Caco-2 (cell line): ENCODE data around the gene CALCOCO1. TPM values are rescaled to one million over a fixed set of nuclear protein-coding genes. Genes with fewer than 3 reads are reported as not detected.
A peak's percentile ranks its signal among the peaks of the same experiment; 100 is the strongest.

Source experiments
- BruUV-seq: library from RNA; stranded (reverse); fragments of 400-500 nt; replicated peaks from 2 replicates; lab custom pipeline; 2021; lab: Mats Ljungman, UMichigan
- CTCF ChIA-PET: fragments of 300-600 bp; sonication (Branson Sonifier 250); formaldehyde crosslinking; loops from one replicate; lab custom pipeline; 2022; ENCODE audit warnings: antibody characterized with exemption; lab: Charles Lee
- POLR2A ChIA-PET: fragments of 300-600 bp; sonication (Branson Sonifier 250); formaldehyde crosslinking; loops from one replicate; lab custom pipeline; 2022; ENCODE audit warnings: antibody characterized with exemption; lab: Charles Lee
- DNase-seq, 2 experiments: peaks; one replicate each; pipeline versions ENCODE4 v3.0.0 to v3.0.0-alpha.2; 2020 to 2022
- H3K27me3 ChIP-seq: replicated peaks from 2 replicates; pipeline ENCODE4 v1.6.0; 2011; ENCODE audit warnings: low read length; ENCODE audit not compliant: control insufficient read depth, insufficient read depth
- H3K36me3 ChIP-seq: 2 replicates; pipeline ENCODE4 v1.5.1; 2011; ENCODE audit warnings: low read length; ENCODE audit not compliant: control insufficient read depth, insufficient read depth
- H3K4me1 ChIP-seq: fragments of 250-450 bp; sonication (Bioruptor Pico); 2 replicates; pipeline ENCODE4 v1.5.1; 2020; ENCODE audit warnings: mild to moderate bottlenecking
- H3K4me3 ChIP-seq: 2 replicates; pipeline ENCODE4 v1.5.1; 2011; ENCODE audit warnings: low read depth, mild to moderate bottlenecking, control low read depth, low read length
- H3K9me3 ChIP-seq: fragments of 250-450 bp; sonication (Bioruptor Pico); 2 replicates; pipeline ENCODE4 v1.5.1; 2020; ENCODE audit warnings: mild to moderate bottlenecking, moderate library complexity
- H3K27ac Mint-ChIP-seq: one replicate; pipeline ENCODE4 v1.8.0; 2022; ENCODE audit warnings: mixed read lengths; ENCODE audit not compliant: unreplicated experiment
- H3K27me3 Mint-ChIP-seq: one replicate; pipeline ENCODE4 v1.8.0; 2022; ENCODE audit warnings: mixed read lengths; ENCODE audit not compliant: insufficient read depth, unreplicated experiment
- H3K36me3 Mint-ChIP-seq: one replicate; pipeline ENCODE4 v1.8.0; 2022; ENCODE audit warnings: mild to moderate bottlenecking, mixed read lengths; ENCODE audit not compliant: insufficient read depth, unreplicated experiment
- H3K4me1 Mint-ChIP-seq: one replicate; pipeline ENCODE4 v1.8.0; 2022; ENCODE audit warnings: low read depth, mixed read lengths; ENCODE audit not compliant: unreplicated experiment
- H3K4me3 Mint-ChIP-seq: one replicate; pipeline ENCODE4 v1.8.0; 2022; ENCODE audit warnings: mild to moderate bottlenecking, moderate library complexity, mixed read lengths; ENCODE audit not compliant: unreplicated experiment
- H3K9me3 Mint-ChIP-seq: one replicate; pipeline ENCODE4 v1.8.0; 2022; ENCODE audit warnings: mixed read lengths; ENCODE audit not compliant: unreplicated experiment
- CTCF ChIP-seq, 2 experiments: fragments of 200-600 bp in 1 of 2; IDR thresholded peaks; 1 replicate in 1 of 2; 2 replicates in 1 of 2; pipeline versions ENCODE4 v1.5.1 to v1.8.0; 2011 to 2022; ENCODE audit warnings: antibody characterized with exemption in 1 of 2, control low read depth in 1 of 2, inconsistent platforms in 1 of 2, low read depth in 1 of 2, low read length in 1 of 2, mild to moderate bottlenecking in 1 of 2, moderate library complexity in 1 of 2; ENCODE audit not compliant: insufficient read depth in 1 of 2, severe bottlenecking in 1 of 2, unreplicated experiment in 1 of 2
- intact Hi-C: fragments of 100-400 bp; cut with micrococcal nuclease; formaldehyde crosslinking; loops from one replicate; pipeline ENCODE4 v1.10.0; 2022; ENCODE audit not compliant: unreplicated experiment
- total RNA-seq: library from RNA; stranded (reverse); gene quantifications from 2 replicates; pipeline ENCODE4 v1.2.3, GENCODE V29; 2022

CALCOCO1 gene
- total RNA-seq, 1 experiment from 2014 or later: 19.3 TPM

GRCh38 chr12:53752192-53752601, 24.9 kb upstream of the CALCOCO1 start:
- ChIA-PET POLR2A (no interaction called here), CTCF (interaction anchor here (0.6 kb wide), 1 partner anchor 146 kb away, joined by 3 read pairs; no protein-coding TSS in a partner anchor)
- Histone ChIP-seq H3K9me3 (no peaks in the 10 kb centered on the region), H3K4me3 (no peak overlapping the region), H3K36me3 (no peaks in the 10 kb centered on the region), H3K27me3 (no peaks in the 10 kb centered on the region; the same call in 1 of the 2 replicates), H3K4me1 (no peaks in the 10 kb centered on the region)
- no peak for TF ChIP-seq CTCF (IDR thresholded peaks at IDR 0.05; ENCODE audit: insufficient read depth in 1 of 2, low read depth in 1 of 2, low read length in 1 of 2, severe bottlenecking in 1 of 2, unreplicated experiment in 1 of 2)
- no peaks in the 10 kb centered on the region for H3K9me3 Mint-ChIP-seq
- no peaks in the 10 kb centered on the region for H3K36me3 Mint-ChIP-seq
- H3K27me3 Mint-ChIP-seq: peaks cover 13% of the 10 kb centered on the region
- H3K4me3 Mint-ChIP-seq: no peak overlapping the region
- intact Hi-C loops: loop anchor here (10.0 kb wide), 1 partner anchor 463 kb away; no protein-coding TSS in a partner anchor
- H3K27ac Mint-ChIP-seq: no peak overlapping the region
- BruUV-seq: no TSS peak
- DNase-seq: no peak
- H3K4me1 Mint-ChIP-seq: no peaks in the 10 kb centered on the region

GRCh38 chr12:53751336-53752191, 24.3 kb upstream of the CALCOCO1 start, which contains the start of gene CISTR:
Gene CISTR, minus strand, starts transcription at chr12:53751979.
- Mint-ChIP-seq H3K36me3 (no peaks in the 10 kb centered on the region), H3K27me3 (peaks cover 18% of the 10 kb centered on the region), H3K4me3 (no peak within 1 kb of the TSS), H3K4me1 (no peaks in the 10 kb centered on the region), H3K27ac (no peak within 1 kb of the TSS), H3K9me3 (no peaks in the 10 kb centered on the region)
- Histone ChIP-seq H3K9me3 (no peaks in the 10 kb centered on the region), H3K4me3 (peak within 1 kb of the TSS; percentile 45), H3K27me3 (no peaks in the 10 kb centered on the region; the same call in 1 of the 2 replicates), H3K4me1 (no peaks in the 10 kb centered on the region), H3K36me3 (no peaks in the 10 kb centered on the region)
- CTCF ChIA-PET: interaction anchor here (1.0 kb wide), 1 partner anchor 56 kb away, joined by 3 read pairs; no protein-coding TSS in a partner anchor
- DNase-seq: peak in 1 of 2 experiments; percentile 26
- TF ChIP-seq CTCF (IDR thresholded peaks at IDR 0.05; ENCODE audit: insufficient read depth in 1 of 2, low read depth in 1 of 2, low read length in 1 of 2, severe bottlenecking in 1 of 2, unreplicated experiment in 1 of 2): no peak
- BruUV-seq: no TSS peak
- intact Hi-C loops: loop anchor here (10.0 kb wide), 1 partner anchor 463 kb away; no protein-coding TSS in a partner anchor
- POLR2A ChIA-PET: interaction anchor here (0.6 kb wide), 1 partner anchor 45 kb away, joined by 4 read pairs; no protein-coding TSS in a partner anchor

- no peaks in the 10 kb centered on the region; the same call in 1 of the 2 replicates for H3K27me3 ChIP-seq
- no TSS peak for BruUV-seq
- no peaks in the 10 kb centered on the region for H3K9me3 ChIP-seq
- H3K9me3 Mint-ChIP-seq: no peaks in the 10 kb centered on the region
- ChIA-PET POLR2A (no interaction called here), CTCF (interaction anchor here (1.0 kb wide), 1 partner anchor 56 kb away, joined by 3 read pairs; no protein-coding TSS in a partner anchor)
- DNase-seq: peak in 1 of 2 experiments; percentile 17
- no peak for TF ChIP-seq CTCF (IDR thresholded peaks at IDR 0.05; ENCODE audit: insufficient read depth in 1 of 2, low read depth in 1 of 2, low read length in 1 of 2, severe bottlenecking in 1 of 2, unreplicated experiment in 1 of 2)
- H3K4me1 ChIP-seq: no peaks in the 10 kb centered on the region
- no peak overlapping the region for H3K27ac Mint-ChIP-seq
- intact Hi-C loops: loop anchor here (10.0 kb wide), 1 partner anchor 464 kb away; no protein-coding TSS in a partner anchor
- no peak overlapping the region for H3K4me3 Mint-ChIP-seq
- H3K36me3 Mint-ChIP-seq: no peaks in the 10 kb centered on the region
- peaks cover 16% of the 10 kb centered on the region for H3K27me3 Mint-ChIP-seq
- no peaks in the 10 kb centered on the region for H3K36me3 ChIP-seq
- H3K4me3 ChIP-seq: peak overlapping the region; percentile 45
- H3K4me1 Mint-ChIP-seq: no peaks in the 10 kb centered on the region
These were observed 23.6 kb upstream of the CALCOCO1 start for GRCh38 chr12:53750812-53751335.
